NCI-H2196 treated with DMSO at 0.1 percent for 48 hours (cell line): ENCODE data around the gene PSORS1C1.
"Not testable (repeated sequence)": the region's sequence is repeated elsewhere in the genome, so short reads cannot be mapped to it uniquely, and the experiment has no call there.

Experiments used
- DNase-seq: peaks from one replicate; lab custom pipeline; 2025; ENCODE audit not compliant: unreplicated experiment; lab: John Stamatoyannopoulos, UW

PSORS1C1 gene

GRCh38 chr6:31172973-31173384 lies 58.4 kb downstream of the PSORS1C1 start:
- no peak for DNase-seq

GRCh38 chr6:31173406-31173805 lies 58.8 kb downstream of the PSORS1C1 start:
- DNase-seq: no peak

- DNase-seq: no peak
Measured at GRCh38 chr6:31174378-31174777, 59.8 kb downstream of the PSORS1C1 start.

- DNase-seq: no peak
Measured at GRCh38 chr6:31175971-31176370, 61.4 kb downstream of the PSORS1C1 start.

GRCh38 chr6:31178143-31179041 lies 63.8 kb downstream of the PSORS1C1 start:
- peak; percentile 42 for DNase-seq

- no peak for DNase-seq
Measured at GRCh38 chr6:31179042-31179386, 64.4 kb downstream of the PSORS1C1 start.

- DNase-seq: no peak
Measured at GRCh38 chr6:31179896-31180295, 65.3 kb downstream of the PSORS1C1 start.

- no peak for DNase-seq
Measured at GRCh38 chr6:31180500-31180899, 65.9 kb downstream of the PSORS1C1 start.

GRCh38 chr6:31183287-31183686 lies 68.7 kb downstream of the PSORS1C1 start:
- DNase-seq: not testable (repeated sequence)

GRCh38 chr6:31183859-31184258 lies 69.3 kb downstream of the PSORS1C1 start:
- DNase-seq: not testable (repeated sequence)

- not testable (repeated sequence) for DNase-seq
Measured at GRCh38 chr6:31185695-31186051, 71.1 kb downstream of the PSORS1C1 start.

- DNase-seq: no peak
Measured at GRCh38 chr6:31186052-31186734, 71.6 kb downstream of the PSORS1C1 start.

- no peak for DNase-seq
Measured at GRCh38 chr6:31187780-31188194, 73.2 kb downstream of the PSORS1C1 start.

- DNase-seq: not testable (repeated sequence)
Measured at GRCh38 chr6:31189223-31189622, 74.6 kb downstream of the PSORS1C1 start.
